Hematopoietic multipotent progenitor cell treated with erythropoietin and hydrocortisone succinate and interleukin-3 and kit ligand, for 15 days (in vitro differentiated cells): ENCODE results near the gene TBC1D22B.

Experiments
- DNase-seq: peaks from one replicate; pipeline ENCODE4 v3.0.0-alpha.2; 2015; ENCODE audit warnings: low spot score

Gene TBC1D22B

DNA sequence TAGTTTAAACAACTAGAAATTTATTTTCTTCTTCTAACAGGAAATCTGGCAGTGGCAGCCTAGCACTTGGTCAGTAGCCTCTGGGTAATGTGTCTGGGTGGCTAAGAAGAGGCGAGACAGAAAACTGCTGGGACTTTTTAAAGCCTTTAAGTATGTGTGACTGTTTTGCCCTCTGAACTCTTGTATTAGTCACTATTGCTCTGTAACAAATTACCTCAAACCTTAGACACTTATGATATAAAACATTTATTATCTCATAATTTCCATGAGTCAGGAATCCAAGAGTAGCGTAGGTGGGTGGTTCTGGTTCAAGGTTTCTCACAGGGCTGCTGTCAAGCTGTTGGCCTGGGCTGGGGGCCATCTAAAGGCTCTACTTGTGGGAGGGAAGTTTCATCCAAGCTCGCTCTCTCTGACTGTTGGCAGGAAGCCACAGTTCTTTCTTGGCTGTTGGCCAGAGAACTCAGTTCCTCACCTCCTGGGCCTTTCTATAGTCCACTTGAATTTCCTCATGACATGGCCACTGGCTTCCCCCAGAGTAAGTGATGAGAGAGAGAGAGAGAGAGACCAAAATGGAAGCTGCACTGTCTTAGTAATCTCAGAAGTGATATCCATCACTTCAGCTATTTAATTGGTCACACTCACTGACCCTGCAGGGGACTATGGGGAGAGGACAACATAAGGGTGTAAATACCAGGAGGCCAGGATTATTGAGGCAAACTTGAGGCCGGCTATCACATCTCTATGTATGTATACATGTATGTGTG, 17.4 kb upstream of the TBC1D22B start:
- DNase-seq, result peak; percentile 90

DNA sequence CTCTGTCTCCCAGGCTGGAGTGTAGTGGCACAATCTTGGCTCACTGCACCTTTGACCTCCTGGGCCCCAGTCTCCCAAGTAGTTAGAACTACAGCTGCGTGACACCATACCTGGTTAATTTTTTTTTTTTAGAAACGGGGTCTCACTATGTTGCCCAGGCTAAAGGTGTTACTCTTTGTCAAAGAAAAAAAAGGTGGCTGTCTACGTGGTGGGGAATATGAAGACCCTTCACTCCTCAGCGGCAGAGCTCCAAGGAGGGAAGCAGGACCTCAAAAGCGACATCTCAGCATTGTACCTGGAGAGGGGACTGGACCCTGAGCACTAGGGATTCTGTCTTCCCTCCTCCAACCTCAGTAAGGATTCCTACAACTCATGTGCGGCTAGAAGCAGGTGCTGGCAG, 16.4 kb upstream of the TBC1D22B start:
- no peak for DNase-seq

DNA sequence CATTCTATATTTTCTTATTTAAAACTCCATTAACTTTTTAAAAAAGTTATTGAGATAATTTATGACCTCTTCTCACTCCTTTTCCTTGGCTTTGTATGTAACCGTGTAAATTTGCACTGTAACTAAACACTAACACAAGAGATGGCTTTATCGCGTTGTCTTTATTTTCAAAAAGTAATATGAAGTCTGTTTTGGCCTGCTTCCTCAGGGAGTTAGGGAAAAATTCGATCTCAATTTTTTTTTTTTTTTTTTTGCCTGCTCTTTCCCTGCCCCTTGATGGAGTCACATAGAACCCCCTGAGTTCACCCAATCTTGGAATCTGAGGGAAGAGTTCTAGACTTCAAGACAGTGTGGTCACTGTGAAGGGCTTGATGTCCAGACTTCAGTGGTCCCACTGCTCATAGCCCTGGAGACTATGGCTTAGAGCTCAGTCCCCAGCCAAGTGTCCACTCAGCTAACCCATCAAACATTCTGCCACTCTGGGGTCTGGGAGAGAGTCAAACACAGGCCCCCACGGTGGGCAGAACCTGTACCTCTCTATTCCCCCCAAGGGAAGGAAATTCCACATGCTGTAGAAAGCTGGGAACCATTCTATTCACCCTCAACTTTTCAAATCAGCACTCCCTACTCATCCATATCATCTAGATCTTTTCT, 15.7 kb upstream of the TBC1D22B start:
- DNase-seq, result no peak

DNA sequence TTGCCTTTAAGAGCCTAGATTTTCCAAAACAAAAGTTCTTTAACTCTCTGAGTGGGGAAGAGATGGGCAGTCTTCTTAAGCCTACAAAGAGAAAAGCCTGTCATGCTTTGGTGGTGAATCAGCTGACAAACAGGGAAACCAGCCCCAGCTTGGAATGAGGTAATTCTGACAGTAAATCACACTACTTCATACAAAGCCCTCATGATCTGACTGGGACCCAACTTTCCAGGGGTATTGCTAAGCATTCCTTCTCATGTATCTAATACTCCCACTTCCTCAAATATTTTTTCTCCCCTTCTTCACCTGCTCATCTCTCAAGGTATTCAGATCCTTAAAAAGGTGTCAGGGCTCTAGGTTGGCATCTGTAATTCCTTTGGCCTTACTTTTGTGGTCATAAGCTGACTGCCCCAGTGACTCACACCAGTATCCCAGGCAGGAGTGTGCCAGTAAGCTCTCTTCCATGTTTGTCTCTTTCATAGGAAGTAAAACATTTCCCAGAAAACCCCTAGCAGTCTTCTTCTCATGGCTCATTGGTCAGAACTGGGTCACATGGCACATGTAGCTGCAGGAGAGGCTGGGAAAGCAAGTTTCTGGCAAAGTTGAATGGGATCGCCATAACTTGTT, 15.0 kb upstream of the TBC1D22B start:
- DNase-seq, result no peak

DNA sequence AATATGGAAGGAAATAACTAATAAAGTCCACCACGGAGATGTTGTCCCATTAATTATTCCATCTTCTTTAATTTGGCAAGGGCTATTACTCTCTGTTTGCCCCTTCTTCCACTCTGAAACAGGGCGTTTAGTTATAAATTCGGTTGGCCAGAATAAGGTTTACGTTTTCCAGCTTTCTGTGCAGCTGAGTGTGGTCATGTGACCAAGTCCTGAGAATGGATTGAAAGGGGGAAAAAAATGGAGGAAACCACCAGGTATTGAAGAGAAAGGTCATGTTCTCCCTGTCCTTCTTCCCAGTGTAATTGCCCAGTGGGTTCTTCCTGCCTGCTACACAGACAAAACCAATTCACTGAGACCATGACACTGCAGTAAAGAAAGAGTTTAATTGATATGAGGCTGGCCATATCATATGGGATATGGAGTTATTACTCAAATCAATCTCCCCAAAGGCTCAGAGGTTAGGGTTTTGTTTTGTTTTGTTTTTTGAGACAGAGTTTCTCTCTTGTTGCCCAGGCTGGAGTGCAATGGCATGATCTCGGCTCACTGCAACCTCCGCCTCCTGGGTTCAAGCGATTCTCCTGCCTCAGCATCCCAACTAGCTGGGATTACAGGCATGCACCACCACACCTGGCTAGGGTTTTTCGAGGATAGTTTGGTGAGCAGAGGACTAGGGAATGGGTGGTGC, 14.3 kb upstream of the TBC1D22B start:
- DNase-seq, result no peak

DNA sequence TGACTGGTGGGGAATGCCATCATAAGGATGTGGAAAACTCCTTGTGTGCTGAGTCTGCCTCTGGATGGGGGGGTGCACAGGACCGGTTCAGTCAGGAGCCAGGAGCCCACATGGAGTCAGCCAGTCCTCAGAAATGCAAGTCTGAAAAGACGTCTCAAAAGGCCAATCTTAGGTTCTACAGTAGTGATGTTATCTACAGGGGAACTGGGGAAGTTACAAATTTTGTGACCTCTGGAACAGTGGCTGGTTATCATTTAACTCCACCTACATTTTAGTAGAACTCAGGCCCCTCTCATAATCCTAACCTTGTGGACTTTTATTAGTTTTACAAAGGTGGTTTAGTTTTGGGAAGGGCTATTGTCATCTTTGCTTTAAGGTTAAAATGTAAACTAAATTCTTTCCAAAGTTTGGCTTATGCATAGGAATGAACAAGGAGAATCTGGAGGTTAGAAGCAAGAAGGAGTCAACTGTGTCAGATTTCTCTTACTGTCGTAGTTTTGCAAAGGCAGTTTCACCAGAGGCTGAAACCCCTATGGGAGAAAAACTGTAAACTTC, 13.7 kb upstream of the TBC1D22B start:
- DNase-seq, result no peak

DNA sequence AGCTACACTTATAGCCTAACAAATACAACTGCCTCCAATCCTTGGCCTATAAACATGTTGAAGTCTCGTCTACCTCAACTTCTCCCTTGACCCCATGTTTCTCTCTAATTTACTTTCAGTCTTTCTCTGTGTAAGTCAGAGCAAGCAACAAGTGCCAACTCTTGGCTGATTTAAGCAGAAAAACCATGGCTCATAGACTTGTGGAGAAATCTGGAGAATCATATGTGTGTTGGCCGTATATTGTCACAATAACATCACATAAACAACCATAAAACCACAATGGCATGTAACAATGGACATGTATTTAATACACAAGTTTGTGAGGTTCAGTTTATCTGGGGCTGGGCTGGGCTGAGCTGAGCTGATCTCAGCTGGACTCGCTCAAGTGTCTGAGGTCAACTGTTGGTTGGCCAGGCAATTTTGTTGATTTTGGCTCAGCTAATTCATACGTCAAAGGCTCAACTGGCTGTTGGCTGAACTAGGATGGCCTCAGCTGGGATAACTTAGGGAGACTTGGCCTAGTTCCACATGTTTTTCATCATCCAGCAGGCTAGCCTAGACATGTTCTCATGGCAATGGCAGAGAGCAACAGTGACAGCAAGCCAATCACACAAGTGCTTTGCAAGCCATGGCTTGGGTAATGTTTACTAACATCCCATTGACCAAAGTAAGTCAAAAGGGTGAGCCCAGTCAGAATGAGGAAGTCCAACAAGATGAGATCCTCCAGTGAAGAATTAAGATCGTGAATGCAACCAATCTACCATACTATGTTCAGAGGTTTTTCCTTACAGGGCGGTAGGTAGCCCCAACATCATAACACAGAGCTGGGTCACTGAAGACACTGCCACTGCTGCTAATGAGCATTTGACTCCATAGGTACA, 12.9 kb upstream of the TBC1D22B start:
- DNase-seq, result no peak

DNA sequence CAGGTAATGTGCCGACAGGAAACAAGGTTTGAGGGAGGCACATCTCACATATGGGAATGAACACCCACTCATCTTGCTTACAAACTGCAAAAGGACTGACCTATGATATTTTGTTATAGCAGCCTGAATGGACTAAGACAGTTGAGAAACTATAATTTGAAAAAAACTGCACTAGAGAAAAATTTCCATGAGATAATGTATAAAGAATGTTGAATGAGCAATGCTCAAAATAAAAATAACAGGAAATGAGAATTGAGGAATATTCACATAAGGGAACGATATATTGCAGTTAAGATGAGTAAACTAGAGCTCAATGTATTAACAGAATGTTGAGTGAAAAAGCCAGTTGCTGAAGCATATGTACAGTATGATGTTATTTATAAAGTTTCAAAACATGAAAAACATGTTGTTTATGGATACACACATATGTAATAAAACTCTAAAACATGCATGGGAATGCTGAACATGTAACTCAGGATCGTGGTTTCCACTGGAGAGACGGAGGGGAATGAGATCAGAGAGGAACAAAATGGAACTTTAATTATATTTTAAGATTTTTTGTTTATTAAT, 6.3 kb upstream of the TBC1D22B start:
- DNase-seq, result no peak

DNA sequence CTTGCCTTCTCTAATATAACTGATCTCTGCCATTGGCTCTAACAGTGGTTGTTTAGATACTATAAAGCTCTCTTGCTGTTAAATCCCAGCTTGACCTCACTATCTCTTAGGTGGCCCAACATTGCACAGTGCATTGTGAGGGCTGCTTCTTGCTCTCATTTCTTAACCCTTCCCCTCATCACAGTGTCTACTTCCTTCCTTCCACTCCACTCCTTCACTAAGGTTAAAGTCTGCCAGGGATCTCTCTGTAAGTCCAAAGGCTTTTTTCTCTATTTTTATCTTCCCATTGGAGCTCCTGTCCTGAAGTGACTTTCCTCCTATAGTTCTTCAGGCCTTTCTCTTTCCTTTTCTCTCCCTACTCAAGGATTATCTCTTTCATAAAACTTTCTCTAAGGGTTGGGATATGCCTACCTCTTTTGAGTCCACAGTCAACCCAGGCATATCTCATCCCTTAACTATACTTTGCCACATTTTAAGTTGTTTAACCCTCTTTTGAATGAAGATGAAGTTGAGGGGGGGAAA, 4.0 kb upstream of the TBC1D22B start:
- DNase-seq, result no peak

DNA sequence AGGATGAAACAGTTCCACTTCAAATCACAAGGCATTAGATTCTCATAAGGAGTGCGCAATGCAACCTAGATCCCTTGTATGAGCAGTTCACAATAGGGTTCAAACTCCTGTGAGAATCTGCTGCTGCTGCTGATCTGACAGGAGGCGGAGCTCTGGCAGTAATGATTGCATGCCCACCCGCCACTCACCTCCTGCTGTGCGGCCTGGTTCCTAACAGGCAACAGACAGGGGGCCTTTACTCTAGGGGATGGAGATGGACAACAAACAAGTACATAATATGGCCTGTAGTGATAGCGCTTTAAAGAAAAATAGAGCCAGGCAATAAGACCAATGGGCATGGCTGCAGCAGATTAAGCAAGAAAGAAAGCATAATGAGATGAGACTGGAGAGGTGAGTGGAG, 2.7 kb upstream of the TBC1D22B start:
- DNase-seq, result no peak

DNA sequence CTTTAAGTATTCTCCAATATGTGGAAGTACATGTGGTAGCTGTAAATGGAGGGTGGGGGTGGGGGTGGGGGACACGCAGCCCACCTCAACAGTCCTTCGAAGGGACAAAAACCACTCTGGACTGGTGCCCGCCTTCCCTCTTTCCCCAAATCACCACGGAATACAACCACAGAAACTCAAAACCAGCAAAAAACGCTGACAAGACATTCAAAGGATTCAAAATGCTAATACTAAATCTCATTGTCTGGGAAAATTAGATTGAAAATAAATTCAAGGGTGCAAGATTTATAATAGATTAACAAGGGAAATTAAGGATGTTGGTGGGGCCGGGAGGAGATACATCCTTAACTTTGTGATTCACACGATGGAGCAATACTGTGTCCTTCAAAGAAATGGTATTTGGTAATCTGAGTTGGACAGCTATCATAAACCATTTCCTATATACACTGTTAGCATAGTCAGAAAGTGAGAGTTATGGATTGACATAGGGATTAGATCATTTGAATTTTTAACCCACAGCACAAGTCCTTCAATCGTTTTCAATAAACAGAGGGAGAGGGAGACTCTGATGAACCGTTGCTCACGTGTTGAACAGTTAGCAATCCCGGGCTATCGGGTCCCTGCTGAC, 766 bp upstream of the TBC1D22B start:
- no peak for DNase-seq

DNA sequence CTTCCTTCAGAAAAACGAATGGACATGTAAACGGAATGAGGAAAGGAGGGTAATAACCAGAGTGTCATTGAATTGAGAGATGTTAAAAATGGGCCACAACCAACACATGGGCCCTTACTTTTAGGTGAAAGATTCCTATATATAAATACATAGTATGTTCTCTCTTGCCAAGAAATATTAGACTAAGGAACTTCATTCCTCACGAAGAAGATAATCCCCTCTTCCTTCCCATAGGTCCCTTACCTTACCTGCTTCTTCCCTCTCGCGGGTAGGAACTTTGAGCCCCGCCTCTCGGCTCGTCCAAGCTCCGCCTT, 295 bp upstream of the TBC1D22B start:
- no peak for DNase-seq

DNA sequence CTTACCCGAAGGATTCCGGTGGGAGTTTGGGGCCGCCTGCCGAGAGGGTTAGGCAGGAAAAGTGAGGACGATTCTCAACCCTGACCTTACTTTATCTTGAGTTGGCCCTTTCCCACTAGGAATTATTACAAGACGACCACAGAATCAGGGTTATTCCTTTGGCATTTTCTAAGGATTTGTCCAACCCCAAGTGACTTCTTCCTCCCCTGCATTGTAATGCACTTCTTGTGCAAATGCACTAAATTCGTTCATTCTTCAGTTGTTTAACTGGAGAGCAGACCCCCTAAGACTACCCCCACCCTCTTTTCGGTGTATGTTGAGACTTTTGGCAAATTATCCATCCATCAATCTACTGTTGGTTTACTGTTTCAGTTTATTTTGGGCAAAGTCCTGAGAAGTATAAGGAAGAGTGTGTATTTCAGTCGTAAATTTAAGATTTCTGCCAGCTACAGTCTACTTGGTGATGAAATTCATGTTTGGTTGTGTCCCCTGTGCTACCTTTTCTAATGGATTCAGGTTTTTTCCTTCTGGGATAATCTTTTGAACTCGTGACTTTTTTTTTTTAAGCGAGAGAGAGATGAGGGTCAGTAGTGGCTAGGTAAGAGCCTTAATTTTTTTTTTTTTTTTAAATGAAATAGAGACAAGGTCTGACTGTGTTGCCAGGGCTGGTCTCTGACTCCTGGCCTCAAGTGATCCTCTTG, 983 bp downstream of the TBC1D22B start:
- DNase-seq, result peak; percentile 30

DNA sequence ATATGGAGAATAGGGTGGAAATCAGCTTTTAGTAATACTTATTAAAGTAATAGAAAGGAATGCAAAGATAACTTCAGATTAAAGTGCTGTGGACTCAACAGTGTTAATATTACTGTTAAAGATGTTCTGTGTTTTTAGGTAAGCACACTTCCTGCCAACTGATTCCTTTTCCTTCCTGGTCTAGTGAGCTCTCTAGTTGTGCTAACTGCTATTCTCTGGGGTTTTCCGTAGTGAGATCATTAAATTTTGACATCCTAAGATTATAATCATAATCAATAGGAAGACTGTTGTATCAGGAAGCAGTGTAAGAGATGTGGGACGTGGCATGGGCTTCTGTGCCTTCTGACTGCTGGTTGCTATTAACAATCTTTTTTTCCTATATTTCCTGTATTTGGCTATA, 1.6 kb downstream of the TBC1D22B start:
- DNase-seq, result peak; percentile 39

DNA sequence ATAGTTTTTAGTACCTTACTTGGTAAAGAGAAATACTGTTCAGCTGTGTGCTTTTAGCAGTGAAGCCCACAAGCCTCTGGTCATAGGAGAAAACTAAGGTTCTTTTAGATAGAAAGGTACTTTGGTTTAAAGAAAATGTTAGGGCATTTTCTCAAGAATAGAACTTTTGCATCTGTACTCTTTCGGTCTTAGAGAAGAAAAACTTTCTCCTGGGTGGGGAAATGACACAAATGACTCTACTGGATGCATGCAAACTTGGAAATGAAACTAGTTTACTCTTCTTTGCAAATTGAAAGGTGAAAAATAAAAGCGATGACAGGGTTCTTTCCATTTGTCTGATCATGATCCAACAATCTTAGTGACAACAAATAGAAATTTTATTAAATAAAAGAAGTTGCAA, 2.5 kb downstream of the TBC1D22B start:
- peak; percentile 44 for DNase-seq

DNA sequence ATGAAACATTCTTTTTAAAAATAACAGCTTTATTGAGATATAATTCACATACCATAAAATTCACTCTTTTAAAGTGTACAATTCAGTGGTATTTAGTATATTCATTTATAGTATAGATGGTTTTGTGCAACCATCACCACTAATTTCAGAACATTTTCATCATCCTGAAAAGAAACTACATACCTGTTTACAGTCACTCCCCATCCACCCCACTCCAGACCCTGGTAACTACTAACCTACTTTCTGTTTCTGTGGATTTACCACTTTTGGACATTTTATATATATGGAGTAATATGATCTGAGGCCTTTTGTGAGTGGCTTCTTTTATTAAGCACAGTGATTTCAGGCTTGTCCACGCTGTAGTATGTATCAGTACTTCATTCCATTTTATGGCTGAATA, 2.9 kb downstream of the TBC1D22B start:
- DNase-seq, result no peak

DNA sequence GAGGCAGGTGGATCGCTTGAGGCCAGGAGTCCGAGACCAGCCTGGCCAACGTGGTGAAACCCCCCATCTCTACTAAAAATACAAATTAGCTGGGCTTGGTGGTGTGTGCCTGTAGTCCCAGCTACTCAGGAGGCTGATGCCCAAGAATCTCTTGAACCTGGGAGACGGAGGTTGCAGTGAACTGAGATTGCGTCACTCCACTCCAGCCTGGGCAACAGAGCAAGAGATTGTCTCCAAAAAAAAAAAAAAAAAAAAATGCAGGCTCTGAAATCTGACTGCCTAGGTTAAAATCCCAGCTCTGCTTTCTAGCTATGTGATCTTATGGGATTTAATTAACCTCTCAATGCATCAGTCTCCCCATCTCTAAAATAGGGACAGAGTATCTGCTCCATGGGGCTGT, 3.6 kb downstream of the TBC1D22B start:
- no peak for DNase-seq

DNA sequence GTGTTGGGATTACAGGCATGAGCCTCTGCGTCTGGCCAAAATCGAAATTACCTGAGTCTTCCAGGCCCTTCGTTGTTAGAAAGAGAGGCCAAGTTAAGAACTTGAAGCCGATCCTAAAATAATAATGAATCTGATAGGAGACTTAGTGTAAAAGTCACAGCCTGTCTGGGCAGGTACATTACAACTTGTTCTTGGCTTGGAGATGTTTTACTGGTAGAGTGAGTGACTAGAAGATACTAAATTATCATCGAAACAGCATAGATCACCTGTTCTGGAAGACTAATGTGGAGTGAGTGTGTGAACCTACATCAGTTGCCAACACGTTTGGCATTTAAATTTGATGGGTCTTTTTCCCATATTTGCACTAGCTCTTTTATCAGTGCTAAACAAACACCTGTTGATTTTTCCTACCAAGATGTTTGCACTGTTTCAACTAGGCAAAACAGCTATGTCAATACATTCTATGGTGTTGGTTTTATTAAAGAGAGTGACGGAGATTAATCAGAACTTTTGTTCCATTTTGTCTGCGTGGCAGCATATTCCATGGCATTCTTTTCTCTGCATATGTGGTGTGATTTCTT, 5.0 kb downstream of the TBC1D22B start:
- DNase-seq, result no peak

DNA sequence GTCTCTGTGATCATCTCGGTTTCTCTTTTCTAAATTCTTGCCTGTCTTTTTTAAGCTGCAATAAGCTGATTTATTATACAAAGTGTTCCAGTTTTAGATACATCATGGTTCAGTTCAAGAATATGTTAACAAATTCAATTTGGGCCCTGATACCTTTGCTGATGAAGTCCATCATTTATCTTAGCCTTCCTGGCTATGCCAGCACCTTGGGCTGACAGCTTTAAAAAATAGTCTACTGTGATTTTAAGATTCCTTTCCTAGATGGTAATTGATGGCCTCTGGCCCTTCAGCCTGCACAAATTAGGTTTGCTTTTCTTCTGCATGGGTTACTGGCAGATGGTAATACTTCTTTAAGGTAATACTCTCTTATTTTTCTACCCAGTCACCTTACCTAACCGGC, 7.4 kb downstream of the TBC1D22B start:
- DNase-seq, result no peak

DNA sequence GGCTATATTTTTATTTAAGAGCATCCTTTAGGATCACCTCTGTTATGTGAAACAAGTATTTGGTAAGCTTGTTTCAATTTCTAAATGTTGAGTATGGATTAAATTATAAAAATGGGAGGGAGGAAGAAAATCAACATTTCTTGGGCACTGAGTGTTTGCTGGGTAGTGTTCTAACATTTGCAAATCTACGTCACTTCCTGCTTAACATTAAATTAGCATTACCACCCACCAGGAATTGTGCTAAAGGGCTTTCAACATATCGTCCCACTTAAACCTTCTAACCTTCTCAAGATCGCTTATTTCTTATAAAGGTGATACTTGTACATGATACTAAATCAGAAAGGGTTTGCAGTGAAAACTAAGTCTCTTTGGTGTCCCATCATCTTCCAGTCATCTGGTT, 8.3 kb downstream of the TBC1D22B start:
- no peak for DNase-seq
